ENCODE measurements around the gene RRAS. TPM values are rescaled to one million over a fixed set of nuclear protein-coding genes. Genes with fewer than 3 reads are reported as not detected.

The RRAS gene
- total and polyA plus RNA-seq, 7 donors, result 79.8 to 139 (median 126) TPM

DNA sequence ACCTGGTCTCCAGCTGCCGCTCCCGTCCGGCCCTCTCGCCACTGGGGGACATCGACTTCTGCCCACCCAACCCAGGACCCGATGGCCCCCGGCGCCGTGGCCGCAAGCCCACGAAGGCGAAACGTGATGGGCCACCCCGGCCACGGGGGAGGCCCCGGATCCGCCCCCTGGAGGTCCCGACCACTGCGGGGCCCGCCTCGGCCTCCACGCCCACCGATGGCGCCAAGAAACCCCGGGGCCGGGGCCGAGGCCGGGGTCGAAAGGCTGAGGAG is 42.3 kb downstream of the RRAS start:
- peaks cover 24 to 85% (median 59%) of the 10 kb centered on the region in 4 donors for H3K36me3 ChIP-seq
- no peak for DNase-seq
- WGBS, 2 donors, result 96 to 97% methylated on average over 29 of the region's 29 CpGs
- TF ChIP-seq, protein P1, sequence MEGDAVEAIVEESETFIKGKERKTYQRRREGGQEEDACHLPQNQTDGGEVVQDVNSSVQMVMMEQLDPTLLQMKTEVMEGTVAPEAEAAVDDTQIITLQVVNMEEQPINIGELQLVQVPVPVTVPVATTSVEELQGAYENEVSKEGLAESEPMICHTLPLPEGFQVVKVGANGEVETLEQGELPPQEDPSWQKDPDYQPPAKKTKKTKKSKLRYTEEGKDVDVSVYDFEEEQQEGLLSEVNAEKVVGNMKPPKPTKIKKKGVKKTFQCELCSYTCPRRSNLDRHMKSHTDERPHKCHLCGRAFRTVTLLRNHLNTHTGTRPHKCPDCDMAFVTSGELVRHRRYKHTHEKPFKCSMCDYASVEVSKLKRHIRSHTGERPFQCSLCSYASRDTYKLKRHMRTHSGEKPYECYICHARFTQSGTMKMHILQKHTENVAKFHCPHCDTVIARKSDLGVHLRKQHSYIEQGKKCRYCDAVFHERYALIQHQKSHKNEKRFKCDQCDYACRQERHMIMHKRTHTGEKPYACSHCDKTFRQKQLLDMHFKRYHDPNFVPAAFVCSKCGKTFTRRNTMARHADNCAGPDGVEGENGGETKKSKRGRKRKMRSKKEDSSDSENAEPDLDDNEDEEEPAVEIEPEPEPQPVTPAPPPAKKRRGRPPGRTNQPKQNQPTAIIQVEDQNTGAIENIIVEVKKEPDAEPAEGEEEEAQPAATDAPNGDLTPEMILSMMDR (IDR thresholded peaks at IDR 0.05), result no peak
- no peak for TF ChIP-seq POLR2AphosphoS5 (IDR thresholded peaks at IDR 0.05)
- no peak for TF ChIP-seq EP300 (IDR thresholded peaks at IDR 0.05)
- no peak for TF ChIP-seq POLR2A (IDR thresholded peaks at IDR 0.05)
- H3K4me3 ChIP-seq, result no peak overlapping the region
- no peaks in the 10 kb centered on the region for H3K9me3 ChIP-seq
- H3K27ac ChIP-seq, result no peak overlapping the region
- H3K27me3 ChIP-seq, result no peaks in the 10 kb centered on the region
- H3K4me1 ChIP-seq, result peaks cover 0 to 26% (median 20%) of the 10 kb centered on the region in 4 donors
- intact Hi-C loops (cut with DNase I), result no loop called here

DNA sequence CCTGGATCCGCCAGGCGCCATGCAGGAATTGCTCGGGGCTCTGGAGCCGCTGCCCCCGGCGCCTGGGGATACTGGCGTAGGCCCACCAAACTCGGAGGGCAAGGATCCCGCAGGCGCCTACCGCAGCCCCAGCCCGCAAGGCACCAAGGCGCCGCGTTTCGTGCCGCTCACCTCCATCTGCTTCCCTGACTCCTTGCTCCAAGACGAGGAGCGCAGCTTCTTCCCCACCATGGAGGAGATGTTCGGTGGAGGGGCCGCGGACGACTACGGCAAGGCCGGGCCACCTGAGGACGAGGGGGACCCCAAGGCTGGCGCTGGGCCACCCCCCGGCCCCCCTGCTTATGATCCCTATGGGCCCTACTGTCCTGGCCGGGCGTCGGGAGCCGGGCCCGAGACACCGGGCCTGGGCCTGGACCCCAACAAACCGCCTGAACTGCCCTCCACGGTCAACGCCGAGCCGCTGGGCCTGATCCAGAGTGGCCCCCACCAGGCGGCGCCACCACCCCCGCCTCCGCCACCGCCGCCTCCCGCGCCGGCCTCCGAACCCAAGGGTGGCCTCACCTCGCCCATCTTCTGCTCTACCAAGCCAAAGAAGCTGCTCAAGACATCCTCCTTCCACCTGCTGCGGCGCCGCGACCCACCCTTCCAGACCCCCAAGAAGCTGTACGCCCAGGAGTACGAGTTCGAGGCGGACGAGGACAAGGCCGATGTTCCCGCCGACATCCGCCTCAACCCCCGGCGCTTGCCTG is 42.8 kb downstream of the RRAS start:
- Histone ChIP-seq H3K27me3 (no peaks in the 10 kb centered on the region), H3K4me3 (no peak overlapping the region), H3K27ac (no peak overlapping the region), H3K4me1 (peaks cover 0 to 31% (median 25%) of the 10 kb centered on the region in 4 donors), H3K9me3 (no peaks in the 10 kb centered on the region), H3K36me3 (peaks cover 21 to 80% (median 56%) of the 10 kb centered on the region in 4 donors)
- no peak for DNase-seq
- no peak for TF ChIP-seq POLR2A (IDR thresholded peaks at IDR 0.05)
- no peak for TF ChIP-seq EP300 (IDR thresholded peaks at IDR 0.05)
- TF ChIP-seq, protein P1 (IDR thresholded peaks at IDR 0.05), result no peak
- TF ChIP-seq POLR2AphosphoS5 (IDR thresholded peaks at IDR 0.05), result no peak
- WGBS, 2 donors, result 97% methylated on average over 65 of the region's 65 CpGs
- intact Hi-C loops (cut with DNase I), result no loop called here

GRCh38 chr19:49596407-49596806 is 43.5 kb downstream of the RRAS start:
- TF ChIP-seq EP300 (IDR thresholded peaks at IDR 0.05) (no peak), POLR2A (IDR thresholded peaks at IDR 0.05) (no peak), POLR2AphosphoS5 (IDR thresholded peaks at IDR 0.05) (no peak)
- TF ChIP-seq, protein P1 (IDR thresholded peaks at IDR 0.05), result no peak
- no peak overlapping the region for H3K4me3 ChIP-seq
- intact Hi-C loops (cut with DNase I), result no loop called here
- no peaks in the 10 kb centered on the region for H3K27me3 ChIP-seq
- 94 to 96% methylated on average over 15 of the region's 15 CpGs for WGBS, 2 donors
- no peaks in the 10 kb centered on the region for H3K9me3 ChIP-seq
- H3K36me3 ChIP-seq, result peaks cover 18 to 73% (median 50%) of the 10 kb centered on the region in 4 donors
- H3K4me1 ChIP-seq, result peaks cover 0 to 33% (median 27%) of the 10 kb centered on the region in 4 donors
- DNase-seq, result no peak
- no peak overlapping the region for H3K27ac ChIP-seq

DNA sequence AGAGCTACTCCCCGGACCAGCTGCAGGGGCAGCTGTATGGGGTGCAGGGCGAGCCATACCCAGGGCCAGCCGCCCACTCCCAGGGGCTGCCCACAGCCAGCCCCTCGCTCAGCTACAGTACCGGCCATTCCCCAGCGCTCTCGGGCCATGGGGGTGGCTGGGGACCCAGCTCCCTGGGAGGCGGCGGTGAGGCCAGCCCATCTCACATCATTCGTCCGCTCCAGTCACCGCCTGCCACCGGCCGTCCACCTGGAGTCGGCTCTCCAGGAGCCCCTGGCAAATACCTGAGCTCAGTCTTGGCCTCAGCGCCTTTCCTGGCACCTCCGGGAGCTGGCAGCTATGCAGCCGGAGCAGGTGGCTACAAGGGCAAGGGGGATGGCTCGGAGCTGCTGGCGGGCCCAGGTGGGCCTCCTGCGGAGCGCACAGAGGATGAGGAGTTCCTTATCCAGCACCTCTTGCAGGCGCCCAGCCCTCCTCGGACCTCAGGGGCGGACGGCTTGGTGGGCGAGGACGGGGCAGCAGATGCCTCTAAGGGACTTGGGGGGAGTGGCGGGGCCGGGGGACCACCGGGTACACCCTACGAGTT is 44.0 kb downstream of the RRAS start:
- H3K36me3 ChIP-seq, result peaks cover 16 to 68% (median 49%) of the 10 kb centered on the region in 4 donors
- H3K4me1 ChIP-seq, result peaks cover 0 to 33% (median 27%) of the 10 kb centered on the region in 4 donors
- intact Hi-C loops (cut with DNase I), result no loop called here
- no peak overlapping the region for H3K4me3 ChIP-seq
- no peak overlapping the region for H3K27ac ChIP-seq
- WGBS, 2 donors, result 95% methylated on average over 32 of the region's 32 CpGs
- peak; percentile 66 for DNase-seq
- no peak for TF ChIP-seq POLR2A (IDR thresholded peaks at IDR 0.05)
- H3K9me3 ChIP-seq, result no peaks in the 10 kb centered on the region
- H3K27me3 ChIP-seq, result no peaks in the 10 kb centered on the region

GRCh38 chr19:49594993-49595818 is 44.7 kb downstream of the RRAS start:
- intact Hi-C loops (cut with DNase I), result loop anchor here (5.0 kb wide), 2 partner anchors 82 to 723 kb away; partner anchors contain the start of genes PPP1R15A and PRMT1
- TF ChIP-seq, protein P1 (IDR thresholded peaks at IDR 0.05), result no peak
- no peak for TF ChIP-seq POLR2A (IDR thresholded peaks at IDR 0.05)
- TF ChIP-seq POLR2AphosphoS5 (IDR thresholded peaks at IDR 0.05), result no peak
- no peak for TF ChIP-seq EP300 (IDR thresholded peaks at IDR 0.05)
- Histone ChIP-seq H3K27ac (peak overlapping the region in 2 of 4 donors; percentile 94 to 97), H3K4me1 (peaks cover 0 to 39% (median 27%) of the 10 kb centered on the region in 4 donors), H3K36me3 (peaks cover 15 to 61% (median 48%) of the 10 kb centered on the region in 4 donors), H3K4me3 (no peak overlapping the region), H3K9me3 (no peaks in the 10 kb centered on the region), H3K27me3 (no peaks in the 10 kb centered on the region)
- 92 to 94% methylated on average over 35 of the region's 35 CpGs for WGBS, 2 donors
- no peak for DNase-seq

Data from sigmoid colon (tissue), 7 donors.